GM03348 (cell line): ENCODE results near the gene CDH4.
"Not testable (repeated sequence)": the region's sequence is repeated elsewhere in the genome, so short reads cannot be mapped to it uniquely, and the experiment has no call there.

Source experiments
- DNase-seq: peaks from one replicate; pipeline ENCODE4 v3.0.0; 2012; ENCODE audit warnings: low spot score

The CDH4 gene

DNA sequence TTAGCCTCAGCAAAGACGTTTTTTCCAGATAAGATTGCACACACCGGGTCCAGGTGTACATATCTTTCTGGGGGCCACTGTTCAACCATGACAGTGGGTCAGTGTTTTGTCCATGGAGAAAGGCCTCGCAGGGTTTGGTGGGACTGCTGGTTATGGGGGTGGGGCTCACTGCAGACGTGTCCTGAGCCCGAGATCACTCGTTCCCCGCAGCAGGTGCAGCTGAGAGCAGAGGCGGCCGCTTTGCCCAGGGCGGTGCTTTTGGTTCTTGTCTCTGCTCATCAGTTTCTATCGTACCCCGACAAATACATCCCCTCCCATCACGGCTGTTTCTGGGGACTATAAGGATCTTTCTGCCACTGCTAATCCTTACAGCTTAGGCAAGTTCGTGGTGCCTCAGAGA is 166.9 kb downstream of the CDH4 start:
- no peak for DNase-seq

DNA sequence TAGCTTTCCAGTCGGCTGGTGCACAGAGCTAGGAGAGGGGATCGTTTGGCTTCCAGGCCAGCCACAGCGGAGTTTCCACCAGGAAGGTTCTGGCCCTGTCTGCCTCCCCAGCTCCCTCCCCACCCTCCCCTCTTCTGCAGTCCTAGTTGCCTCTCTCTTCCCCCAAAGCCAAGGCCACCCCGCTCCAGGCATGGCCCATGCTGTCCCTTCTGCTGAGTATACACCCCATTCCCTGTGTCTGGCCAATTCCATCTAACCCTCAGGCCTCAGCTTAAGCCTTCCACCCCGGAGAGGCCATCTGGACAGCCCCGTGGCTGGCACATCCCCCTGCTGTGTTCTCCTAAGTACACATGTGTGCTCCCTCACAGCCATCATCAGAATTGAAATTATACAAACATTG is 167.4 kb downstream of the CDH4 start:
- DNase-seq, result no peak

DNA sequence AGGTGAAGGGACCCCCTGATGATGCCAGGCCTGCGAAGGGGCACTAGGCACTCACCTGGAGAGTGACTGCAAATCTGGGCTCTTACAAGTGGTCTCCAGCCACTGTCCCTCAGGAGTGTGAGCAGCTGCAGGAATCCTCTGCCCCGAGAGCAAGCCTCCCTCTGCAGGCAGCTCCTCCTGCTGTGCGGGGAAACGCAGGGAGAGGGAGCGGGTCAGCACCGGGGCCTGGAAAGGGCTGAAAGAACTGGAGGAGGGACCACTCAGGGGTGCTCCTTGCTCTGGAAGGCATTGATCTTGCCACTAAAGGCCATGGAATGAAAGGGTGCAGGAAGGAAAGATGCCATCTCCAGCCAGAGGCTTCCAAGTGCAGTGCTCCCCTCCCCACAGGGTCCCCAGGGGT is 168.0 kb downstream of the CDH4 start:
- DNase-seq, result no peak

DNA sequence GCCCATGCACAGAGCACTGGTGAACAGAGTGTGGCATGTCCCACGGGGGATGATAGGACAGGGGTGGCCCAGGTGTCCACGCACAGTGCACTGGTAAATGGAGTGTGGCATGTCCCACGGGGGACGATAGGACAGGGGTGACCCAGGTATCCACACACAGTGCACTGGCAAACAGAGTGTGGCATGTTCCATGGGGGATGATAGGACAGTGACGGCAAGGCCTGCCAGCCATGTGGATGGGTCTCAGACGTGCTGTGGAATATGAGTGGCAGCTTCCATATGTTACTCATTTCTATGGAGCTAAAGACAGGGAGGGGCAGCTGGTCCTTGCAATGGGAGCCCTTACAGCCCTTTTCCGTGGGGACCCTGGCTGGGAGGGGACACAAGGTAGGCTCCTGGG is 168.7 kb downstream of the CDH4 start:
- DNase-seq, result no peak

DNA sequence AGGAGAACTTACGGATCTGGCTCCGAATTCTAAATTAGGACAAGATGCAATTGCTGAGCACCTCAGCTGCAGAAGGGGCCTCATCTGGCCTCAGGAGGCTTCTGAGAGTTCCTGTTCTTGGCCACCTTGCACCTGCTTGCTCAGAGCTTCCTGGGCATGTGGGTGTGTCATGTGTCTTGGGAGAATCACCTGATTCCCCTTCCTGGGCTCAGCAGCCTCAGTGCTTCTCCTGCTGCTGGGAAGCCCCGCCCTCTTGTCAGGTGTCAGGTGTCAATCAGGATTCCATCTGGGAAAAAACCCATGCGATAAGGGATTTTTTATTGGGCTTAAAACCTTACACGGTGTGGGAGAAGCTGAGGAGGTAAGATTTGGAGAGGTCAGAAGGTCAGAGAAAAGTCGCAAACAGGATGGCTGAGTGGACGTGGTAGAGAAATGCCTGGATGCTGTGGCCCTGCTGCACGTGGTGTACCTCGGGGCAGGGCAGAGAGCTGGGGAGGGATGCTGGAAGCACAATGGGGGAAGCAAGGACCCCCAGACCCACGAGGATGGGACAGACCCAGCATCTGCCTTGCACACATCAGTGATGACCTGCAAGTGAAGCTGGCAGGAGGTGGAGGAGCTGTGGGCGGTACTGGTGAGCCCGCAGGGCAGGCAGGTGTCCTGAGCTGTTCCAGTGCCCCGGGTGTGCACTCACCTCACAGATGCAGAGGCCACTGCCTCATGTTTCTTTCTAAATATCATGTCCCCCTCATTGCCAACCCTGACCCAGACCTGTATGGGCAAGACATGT is 170.8 kb downstream of the CDH4 start:
- no peak for DNase-seq

DNA sequence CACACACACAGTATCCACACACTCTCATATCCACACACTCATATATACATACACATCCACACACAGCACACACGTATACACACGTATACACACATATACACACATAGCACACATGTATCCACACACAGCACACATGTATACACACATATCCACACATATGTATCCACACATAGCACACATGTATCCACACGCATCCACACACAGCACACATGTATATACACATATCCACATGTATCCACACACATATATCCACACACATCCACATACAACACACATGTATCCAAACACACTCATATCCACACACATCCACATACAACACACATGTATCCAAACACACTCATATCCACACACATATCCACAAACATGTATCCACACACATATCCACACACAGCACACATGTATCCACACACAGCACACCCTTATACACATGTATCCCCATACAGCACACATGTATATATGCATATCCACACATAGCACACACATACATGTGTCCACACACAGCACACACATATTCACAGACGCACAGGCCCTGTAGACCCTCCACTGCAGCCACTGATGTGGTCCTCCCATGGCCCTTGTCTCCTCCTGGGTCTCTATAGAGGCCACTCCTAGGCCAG is 172.1 kb downstream of the CDH4 start:
- no peak for DNase-seq

DNA sequence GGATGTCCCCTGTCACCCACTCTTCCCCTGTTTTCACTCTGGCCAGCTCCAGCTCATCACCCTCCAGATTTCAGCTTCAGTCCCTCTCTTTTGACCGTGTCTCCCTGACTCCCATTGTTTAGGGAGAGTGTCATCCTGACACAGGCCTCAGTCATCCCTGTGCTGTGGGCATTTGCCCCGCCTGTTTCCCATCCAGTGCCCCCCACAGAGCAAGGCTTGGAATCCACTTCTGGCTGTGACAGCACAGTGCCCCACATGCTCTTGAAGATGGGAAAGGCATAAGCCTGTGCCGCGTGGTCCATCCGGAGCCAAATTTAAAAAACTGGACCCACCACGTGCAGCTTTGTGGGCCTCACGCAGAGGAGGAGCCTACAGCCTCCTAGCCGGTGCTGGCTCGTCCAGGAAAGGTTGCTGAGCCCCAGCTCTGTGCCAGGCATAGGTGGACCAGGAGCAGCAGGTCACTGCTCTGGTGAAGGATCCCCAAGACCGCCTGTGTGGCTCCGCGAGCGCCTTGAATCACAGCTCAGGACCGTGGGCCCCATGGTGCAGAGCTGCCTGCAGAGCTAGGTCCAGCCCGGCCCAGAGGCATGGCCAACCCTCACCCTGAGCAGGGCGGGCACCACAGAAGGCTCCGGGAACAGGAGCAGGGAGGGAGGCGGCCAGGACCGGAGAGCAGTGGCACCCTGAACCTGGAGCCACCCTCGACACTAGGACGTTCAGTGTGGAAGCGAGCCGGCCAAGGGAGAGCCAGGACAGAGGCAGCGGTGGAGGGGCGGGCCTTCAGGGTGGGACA is 172.8 kb downstream of the CDH4 start:
- DNase-seq, result no peak

DNA sequence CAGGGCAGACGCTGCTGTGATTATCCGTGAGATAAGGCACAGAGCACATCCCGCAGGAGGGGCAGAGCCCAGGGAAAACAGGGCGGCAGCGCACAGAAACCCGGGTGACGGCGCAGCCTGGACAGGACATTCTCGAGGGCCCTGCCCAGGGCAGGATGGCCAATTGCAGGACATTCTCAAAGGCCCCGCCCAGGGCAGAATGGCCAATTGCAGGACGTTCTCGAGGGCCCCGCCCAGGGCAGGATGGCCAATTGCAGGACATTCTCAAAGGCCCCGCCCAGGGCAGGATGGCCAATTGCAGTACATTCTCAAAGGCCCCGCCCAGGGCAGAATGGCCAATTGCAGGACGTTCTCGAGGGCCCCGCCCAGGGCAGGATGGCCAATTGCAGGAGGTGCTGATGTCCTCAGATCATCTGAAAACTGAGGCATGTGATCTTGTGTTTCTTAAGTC is 173.5 kb downstream of the CDH4 start:
- not testable (repeated sequence) for DNase-seq

DNA sequence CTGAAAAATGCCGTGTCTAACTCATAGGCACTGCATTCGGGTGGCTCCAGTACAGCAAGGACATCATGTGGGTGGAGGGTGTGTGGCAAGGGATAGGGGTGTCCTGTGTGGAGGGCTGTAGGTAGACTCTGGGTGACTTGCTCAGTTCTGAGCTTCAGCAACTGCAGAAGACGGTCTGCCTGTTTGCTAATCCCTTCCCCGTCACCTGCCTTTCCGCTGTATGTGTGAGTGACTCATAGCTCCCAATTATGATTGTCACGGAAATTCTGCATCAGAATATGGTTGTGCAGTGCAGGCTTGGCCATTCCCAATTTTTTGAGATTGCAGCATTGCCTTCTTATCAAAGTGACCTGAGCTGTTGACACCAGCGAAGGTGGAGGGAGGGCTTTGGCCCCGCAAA is 174.3 kb downstream of the CDH4 start:
- DNase-seq, result no peak

DNA sequence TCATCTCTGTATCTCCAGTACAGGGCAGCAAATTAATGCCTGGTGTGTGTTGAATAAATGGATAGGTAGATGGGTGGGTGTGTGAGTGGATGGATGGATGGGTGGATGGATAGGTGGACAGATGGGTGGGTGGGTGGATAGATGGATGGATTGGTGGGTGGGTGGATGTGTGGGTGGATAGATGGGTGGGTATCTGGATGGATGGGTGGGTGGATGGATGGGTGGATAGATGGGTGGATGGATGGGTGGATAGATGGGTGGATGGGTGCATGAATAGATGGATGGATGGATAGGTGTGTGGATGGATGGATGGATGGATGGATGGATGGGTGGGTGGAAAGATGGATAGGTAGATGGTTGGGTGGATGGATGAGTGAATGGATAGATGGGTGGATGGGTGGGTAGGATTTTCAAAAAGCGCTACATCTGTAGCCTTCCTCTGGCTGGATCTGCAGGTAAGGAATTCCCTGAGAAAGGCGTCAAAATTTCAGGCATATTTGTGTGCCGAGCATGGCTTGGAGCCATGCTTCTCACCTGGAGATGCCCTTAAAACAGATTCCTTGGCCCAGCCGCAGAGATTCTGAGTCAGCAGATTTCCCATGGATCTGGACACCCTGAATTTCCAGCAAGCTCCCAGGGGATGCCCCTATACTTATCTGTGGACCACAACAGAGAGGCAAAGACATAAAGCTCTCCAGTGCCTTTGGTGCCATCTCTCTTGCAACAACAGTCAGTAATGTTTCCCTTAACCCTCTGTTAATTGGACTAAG is 177.6 kb downstream of the CDH4 start:
- DNase-seq, result no peak

DNA sequence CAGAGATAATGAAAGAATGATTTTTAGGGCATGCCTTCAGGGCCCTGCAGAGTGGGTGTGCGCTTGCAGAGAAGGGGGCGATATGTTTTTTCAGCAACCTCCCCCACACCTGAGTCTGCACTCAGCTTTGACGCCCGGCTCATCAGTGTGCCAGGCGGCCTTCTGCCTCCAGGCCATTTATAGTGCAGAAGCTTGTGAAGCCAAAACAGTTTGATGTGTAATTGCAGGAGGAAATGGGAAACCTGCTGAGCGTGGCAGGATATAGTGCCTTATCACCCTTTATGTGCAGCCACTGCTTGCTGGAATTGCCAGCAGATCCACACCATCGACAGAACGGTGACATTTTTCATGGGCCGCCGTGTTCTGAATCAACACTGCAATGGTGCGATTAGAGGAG is 178.2 kb downstream of the CDH4 start:
- no peak for DNase-seq

DNA sequence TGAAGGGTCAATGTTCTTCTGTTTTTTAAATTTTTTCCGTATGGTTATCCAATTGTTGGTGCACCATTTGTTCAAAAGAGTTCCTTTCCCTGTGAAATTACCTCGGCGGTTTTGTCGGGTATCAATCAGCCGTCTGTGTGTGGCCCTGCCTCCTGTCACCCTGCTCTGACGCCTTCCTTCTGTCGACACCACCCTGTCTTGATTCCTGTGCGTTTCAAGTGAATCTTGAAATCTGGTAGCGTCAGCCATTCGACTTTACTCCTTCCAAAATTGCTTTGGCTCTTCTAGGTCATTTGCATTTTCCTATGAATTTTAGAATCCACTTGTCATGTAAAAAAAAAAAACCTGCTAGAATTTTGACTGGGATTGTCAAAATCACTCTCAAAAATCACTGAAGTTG is 181.1 kb downstream of the CDH4 start:
- DNase-seq, result no peak

DNA sequence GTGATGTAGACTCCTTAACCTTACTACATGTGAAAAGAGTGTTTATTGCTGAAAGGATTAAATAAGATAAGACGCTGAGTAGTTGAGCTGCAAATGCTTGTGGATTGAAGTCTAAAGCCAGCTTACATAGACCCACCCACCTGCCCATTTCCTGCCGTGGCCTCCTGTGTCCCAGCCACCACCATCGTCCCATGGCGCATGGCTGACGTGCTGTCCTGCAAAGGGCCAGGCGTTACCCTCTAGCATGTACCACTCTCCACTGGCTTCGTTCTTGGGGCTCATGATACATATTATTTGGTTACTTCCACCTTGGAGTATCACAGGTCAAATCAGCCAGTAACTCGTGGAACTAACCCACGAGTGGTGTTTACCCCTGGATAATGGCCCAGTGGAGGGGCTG is 181.8 kb downstream of the CDH4 start:
- DNase-seq, result no peak

DNA sequence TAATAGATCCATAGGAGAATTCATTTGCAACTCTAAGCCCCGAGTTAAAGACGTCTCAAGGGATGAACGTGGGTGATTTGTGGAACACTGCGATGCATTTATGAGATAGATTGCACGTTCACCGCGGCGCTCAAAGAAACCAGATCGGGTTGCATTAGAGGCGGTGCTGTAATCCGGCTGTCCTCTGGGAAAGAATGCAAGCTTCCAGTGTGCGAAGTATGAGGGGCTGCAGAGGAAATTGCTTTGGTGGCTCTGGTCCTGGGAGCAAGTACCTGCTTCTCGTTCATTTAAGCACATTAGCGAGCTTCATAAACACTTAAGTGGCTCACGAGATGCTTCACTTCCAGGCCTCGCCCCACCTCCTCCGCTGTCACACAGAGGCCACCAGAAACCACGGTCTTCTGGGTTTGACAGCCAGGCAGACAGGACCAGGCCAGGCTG is 182.3 kb downstream of the CDH4 start:
- no peak for DNase-seq

DNA sequence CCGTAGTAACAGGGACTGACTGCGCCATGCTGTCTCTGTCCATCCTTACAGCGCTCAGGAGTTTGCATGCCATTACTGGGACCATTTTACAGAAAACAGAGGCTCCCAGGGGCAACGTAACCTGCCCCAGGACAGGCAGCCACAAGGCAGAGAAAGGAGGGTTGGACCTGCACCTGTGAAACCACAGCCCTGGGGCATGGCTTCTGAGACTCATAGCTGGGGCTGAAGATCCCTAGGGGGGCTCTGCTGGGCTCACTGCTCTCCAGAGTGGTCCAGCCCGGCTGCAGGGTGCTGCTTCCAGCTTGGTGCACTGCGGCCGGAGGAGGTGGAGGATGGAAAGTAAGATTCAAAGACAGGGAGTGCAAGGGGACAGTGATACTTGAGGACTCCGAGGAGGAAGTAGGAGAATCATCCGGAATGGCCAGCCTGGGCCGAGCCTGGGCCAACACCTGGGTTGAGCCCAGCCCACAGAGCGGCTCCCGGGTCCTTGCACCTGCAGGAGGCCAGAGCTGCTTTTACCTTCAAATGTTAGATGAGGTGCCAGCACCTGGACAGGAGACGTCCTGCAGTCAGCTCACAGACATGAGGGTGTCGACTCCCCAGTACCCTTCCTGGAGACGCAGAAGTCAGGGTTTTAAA is 183.2 kb downstream of the CDH4 start:
- no peak for DNase-seq

DNA sequence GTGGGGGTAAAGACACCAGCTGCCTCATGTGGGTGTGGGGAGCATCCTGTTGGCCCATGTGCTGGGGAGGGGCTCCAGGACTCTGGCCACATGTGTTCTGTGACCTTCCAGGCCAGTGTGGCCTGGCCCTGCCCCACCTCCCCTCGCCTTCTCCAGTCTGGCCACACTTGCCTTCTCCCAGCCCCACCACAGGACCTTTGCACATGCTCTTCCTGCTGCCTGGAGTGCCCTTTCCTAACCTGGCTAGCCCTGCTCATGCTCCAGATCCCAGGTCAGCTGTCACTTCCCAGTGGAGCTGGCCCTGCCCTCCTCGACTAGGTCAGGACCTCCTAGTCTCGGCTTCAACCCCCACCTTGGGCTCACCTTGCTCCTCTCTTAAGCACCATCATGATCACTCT is 183.8 kb downstream of the CDH4 start:
- DNase-seq, result no peak

DNA sequence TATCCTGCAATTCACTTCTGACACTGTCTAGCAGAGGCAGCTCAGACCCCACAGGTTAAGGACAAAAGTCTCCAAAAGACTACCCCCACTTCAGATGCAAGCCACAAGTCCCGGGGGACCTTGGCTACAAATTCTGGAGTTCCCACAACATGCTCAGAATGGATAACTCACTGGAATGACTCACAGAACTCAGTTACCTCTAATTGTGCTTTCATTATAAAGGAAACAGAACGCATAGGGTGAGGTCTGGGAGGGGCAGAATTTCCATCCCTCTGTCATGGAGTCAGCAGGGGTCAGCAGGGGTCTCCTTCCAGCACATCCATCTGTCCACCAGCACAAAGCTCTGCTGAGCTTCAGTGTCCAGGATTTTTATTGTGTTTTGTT is 184.2 kb downstream of the CDH4 start:
- DNase-seq, result peak; percentile 78

DNA sequence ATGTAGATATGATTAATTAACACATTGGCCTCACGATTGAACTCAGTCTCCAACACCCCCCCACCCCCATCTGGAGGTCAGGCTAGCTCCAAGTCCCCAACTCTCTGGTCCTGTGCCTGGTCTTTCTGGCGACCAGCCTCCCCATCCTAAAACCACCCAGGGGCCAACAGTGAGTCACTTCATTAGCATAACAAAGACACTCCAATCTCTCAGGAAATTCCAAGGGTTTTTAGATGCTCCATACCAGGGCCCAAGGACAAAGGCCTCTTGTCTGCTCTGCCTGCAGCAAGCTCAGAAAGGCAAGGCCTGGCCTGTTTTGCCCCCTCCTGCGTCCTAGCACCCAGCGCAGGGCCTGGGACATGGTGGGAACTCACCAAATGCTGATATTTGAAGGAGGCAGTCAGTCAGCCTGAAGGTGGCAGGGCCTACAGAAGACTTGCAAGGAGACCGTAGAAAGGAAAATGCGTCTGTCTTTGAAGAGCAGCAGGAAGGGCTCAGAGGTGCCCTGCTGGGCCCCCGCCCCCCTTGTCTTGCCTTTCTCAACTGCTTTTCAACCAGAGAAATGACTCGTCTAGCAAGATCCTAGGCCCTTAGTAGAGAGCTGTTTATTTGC is 184.7 kb downstream of the CDH4 start:
- DNase-seq, result peak; percentile 79

DNA sequence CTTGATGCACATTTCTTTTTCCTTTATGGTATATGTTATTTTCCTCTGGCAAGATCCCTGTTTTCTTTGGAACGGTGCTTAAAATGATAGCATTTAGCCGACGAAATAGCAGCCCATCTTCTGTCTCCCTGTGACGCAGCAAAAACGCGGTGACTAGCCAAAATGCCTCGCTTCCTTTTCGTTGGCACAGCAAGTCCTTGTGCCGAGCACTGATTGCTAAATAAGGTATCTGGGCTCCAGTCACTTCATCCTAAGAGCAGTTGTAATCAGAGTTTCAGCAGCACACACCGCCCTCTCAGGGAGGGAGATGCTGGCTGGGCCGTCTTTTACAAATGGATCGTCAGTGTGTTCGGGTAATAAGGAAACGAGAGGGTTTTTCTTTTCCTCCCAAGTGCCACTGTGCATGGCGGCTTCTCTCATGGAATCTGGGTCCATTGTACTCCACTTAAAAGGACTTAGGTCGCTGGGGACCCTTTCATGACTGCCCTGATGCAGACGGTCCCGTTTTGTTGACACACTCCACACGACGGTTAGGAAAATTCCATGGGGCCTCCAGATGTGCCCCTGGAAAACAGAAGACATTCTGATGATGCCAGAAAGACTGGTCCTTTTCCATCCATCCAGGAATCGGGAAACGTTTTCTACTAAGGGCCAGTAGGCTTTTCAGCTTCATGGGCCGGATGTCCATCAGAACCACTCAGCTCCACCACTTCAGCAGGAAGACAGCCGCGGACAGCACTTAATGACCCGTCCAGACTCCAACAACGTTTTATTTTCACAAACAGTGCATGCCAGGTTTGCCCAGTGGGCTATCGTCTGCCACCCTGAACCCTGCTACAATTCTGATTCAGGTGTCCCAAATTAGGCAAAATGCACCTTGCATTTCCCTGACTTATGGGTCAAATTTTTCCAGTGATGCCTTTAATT is 185.5 kb downstream of the CDH4 start:
- DNase-seq, result no peak

DNA sequence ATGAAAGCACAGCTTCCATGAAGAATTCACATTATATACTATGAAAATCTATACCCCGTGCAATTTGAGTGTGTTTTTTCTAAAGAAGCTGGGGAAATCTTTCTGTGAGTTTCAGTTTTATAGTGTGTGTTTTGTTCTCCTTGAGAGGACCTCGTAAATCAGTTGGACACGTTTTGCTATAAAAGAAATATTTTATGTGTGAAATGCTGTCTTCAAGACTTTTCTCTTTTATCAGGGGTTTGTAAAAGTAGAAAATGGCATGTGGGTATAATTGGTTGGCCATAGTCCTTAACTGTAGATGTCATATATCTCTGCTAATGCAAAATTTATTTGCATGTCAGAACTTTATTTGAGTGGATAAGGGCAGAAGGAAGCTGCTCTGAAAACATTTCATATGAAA is 186.2 kb downstream of the CDH4 start:
- no peak for DNase-seq
